Activated CD4-positive, CD25-positive, alpha-beta regulatory T cell (primary cell): ENCODE measurements around the gene FBXL13.
"Not testable (repeated sequence)": the region's sequence is repeated elsewhere in the genome, so short reads cannot be mapped to it uniquely, and the experiment has no call there.

Source experiments
- DNase-seq, 4 experiments: peaks; one replicate each; lab custom pipeline; 2025; lab: John Stamatoyannopoulos, UW

FBXL13 gene

GRCh38 chr7:102849538-102849937 lies 225.1 kb downstream of the FBXL13 start:
- no peak for DNase-seq

GRCh38 chr7:102849079-102849478 lies 225.5 kb downstream of the FBXL13 start:
- no peak for DNase-seq

GRCh38 chr7:102845346-102845745 lies 229.2 kb downstream of the FBXL13 start:
- no peak for DNase-seq

GRCh38 chr7:102843850-102844249 lies 230.7 kb downstream of the FBXL13 start:
- DNase-seq, result no peak

GRCh38 chr7:102842284-102842683 lies 232.3 kb downstream of the FBXL13 start:
- DNase-seq, result no peak

- no peak for DNase-seq
Observed at GRCh38 chr7:102841290-102841689, 233.3 kb downstream of the FBXL13 start.

- no peak for DNase-seq
Observed at GRCh38 chr7:102840404-102840803, 234.2 kb downstream of the FBXL13 start.

- not testable (repeated sequence) for DNase-seq
Observed at GRCh38 chr7:102838572-102839101, 236.0 kb downstream of the FBXL13 start.

- no peak for DNase-seq
Observed at GRCh38 chr7:102837802-102838201, 236.8 kb downstream of the FBXL13 start.

- no peak for DNase-seq
Observed at GRCh38 chr7:102836977-102837376, 237.6 kb downstream of the FBXL13 start.

GRCh38 chr7:102836191-102836919 lies 238.2 kb downstream of the FBXL13 start:
- DNase-seq, result no peak

- no peak for DNase-seq
Observed at GRCh38 chr7:102834999-102835398, 239.6 kb downstream of the FBXL13 start.

- no peak for DNase-seq
Observed at GRCh38 chr7:102834466-102834865, 240.1 kb downstream of the FBXL13 start.

GRCh38 chr7:102833343-102833742 lies 241.3 kb downstream of the FBXL13 start:
- DNase-seq, result no peak

GRCh38 chr7:102832674-102833073 lies 241.9 kb downstream of the FBXL13 start:
- no peak for DNase-seq

GRCh38 chr7:102830197-102830596 lies 244.4 kb downstream of the FBXL13 start:
- no peak for DNase-seq

- no peak for DNase-seq
Observed at GRCh38 chr7:102829075-102829474, 245.5 kb downstream of the FBXL13 start.

GRCh38 chr7:102828286-102828685 lies 246.3 kb downstream of the FBXL13 start:
- DNase-seq, result no peak

GRCh38 chr7:102823390-102824119 lies 251.0 kb downstream of the FBXL13 start:
- DNase-seq, result no peak

GRCh38 chr7:102821994-102822747 lies 252.4 kb downstream of the FBXL13 start:
- no peak for DNase-seq

GRCh38 chr7:102819151-102819550 lies 255.4 kb downstream of the FBXL13 start:
- no peak for DNase-seq
